OCI-LY7 (cell line): ENCODE results near the gene EDDM13. TPM values are rescaled to one million over a fixed set of nuclear protein-coding genes. Genes with fewer than 3 reads are reported as not detected.

ENCODE experiments used
- BruUV-seq: library from RNA; stranded (reverse); fragments of 400-500 nt; replicated peaks from 2 replicates; lab custom pipeline; 2021; lab: Mats Ljungman, UMichigan
- CTCF ChIA-PET: fragments of 300-600 bp; sonication (Branson Sonifier 250); formaldehyde crosslinking; loops from one replicate; lab custom pipeline; 2022; ENCODE audit warnings: antibody characterized with exemption; ENCODE audit not compliant: unreplicated experiment; lab: Charles Lee
- POLR2A ChIA-PET: fragments of 300-600 bp; sonication (Branson Sonifier 250); formaldehyde crosslinking; loops from one replicate; lab custom pipeline; 2022; ENCODE audit warnings: antibody characterized with exemption; lab: Charles Lee
- DNase-seq: peaks from one replicate; pipeline ENCODE4 v3.0.0-alpha.2; 2015; ENCODE audit warnings: low spot score
- H2AFZ ChIP-seq: fragments of 200-600 bp; sonication (generic), shearing (Covaris generic); 2 replicates; pipeline ENCODE4 v1.6.1; 2014; ENCODE audit warnings: mild to moderate bottlenecking, antibody characterized with exemption, low read length, moderate library complexity
- H3K27ac ChIP-seq: fragments of 200-600 bp; sonication (generic); 2 replicates; pipeline ENCODE4 v1.5.1; 2014; ENCODE audit warnings: mixed run types, low read depth, mild to moderate bottlenecking, moderate library complexity, low read length, inconsistent platforms; ENCODE audit not compliant: poor library complexity, severe bottlenecking
- H3K36me3 ChIP-seq: fragments of 200-600 bp; sonication (generic); 2 replicates; pipeline ENCODE4 v1.6.1; 2014; ENCODE audit warnings: mild to moderate bottlenecking, antibody characterized with exemption, low read length, moderate library complexity, mixed read lengths; ENCODE audit not compliant: insufficient read depth
- H3K4me1 ChIP-seq: fragments of 200-600 bp; sonication (generic); 2 replicates; pipeline ENCODE4 v1.5.1; 2014; ENCODE audit warnings: mild to moderate bottlenecking, low read length; ENCODE audit not compliant: insufficient read depth, poor library complexity, severe bottlenecking
- H3K4me2 ChIP-seq: fragments of 200-600 bp; sonication (generic); 2 replicates; pipeline ENCODE4 v1.6.1; 2014; ENCODE audit warnings: mild to moderate bottlenecking, low read length
- H3K4me3 ChIP-seq: fragments of 200-600 bp; sonication (generic); 2 replicates; pipeline ENCODE4 v1.5.1; 2014; ENCODE audit warnings: mild to moderate bottlenecking, low read depth, low read length; ENCODE audit not compliant: poor library complexity, severe bottlenecking
- H3K79me2 ChIP-seq: fragments of 200-600 bp; sonication (generic); 2 replicates; pipeline ENCODE4 v1.6.1; 2016; ENCODE audit warnings: low read depth, mild to moderate bottlenecking, low read length, moderate library complexity, mixed read lengths; ENCODE audit not compliant: insufficient read depth
- H3K9me2 ChIP-seq: fragments of 200-600 bp; sonication (generic); 2 replicates; pipeline ENCODE4 v1.6.1; 2016; ENCODE audit warnings: mild to moderate bottlenecking, low read length, mixed read lengths; ENCODE audit not compliant: insufficient read depth
- H3K9me3 ChIP-seq: fragments of 200-600 bp; sonication (generic); 2 replicates; pipeline ENCODE4 v1.6.1; 2014; ENCODE audit warnings: mild to moderate bottlenecking, mixed run types, low read length, mixed read lengths
- H4K20me1 ChIP-seq: fragments of 200-600 bp; sonication (generic); 2 replicates; pipeline ENCODE4 v1.6.1; 2014; ENCODE audit warnings: mild to moderate bottlenecking, antibody characterized with exemption, low read length, moderate library complexity, mixed read lengths; ENCODE audit not compliant: insufficient read depth
- CTCF ChIP-seq: fragments of 200-600 bp; sonication (generic); conservative IDR thresholded peaks from 2 replicates; pipeline ENCODE4 v1.5.1; 2014; ENCODE audit warnings: mild to moderate bottlenecking, antibody characterized with exemption, low read length, moderate library complexity, mixed read lengths
- EZH2phosphoT487 ChIP-seq: fragments of 200-600 bp; sonication (generic); IDR thresholded peaks from 2 replicates; pipeline ENCODE4 v1.6.1; 2018; ENCODE audit warnings: low read depth, borderline replicate concordance, mild to moderate bottlenecking, mixed run types, antibody characterized with exemption, low read length, moderate library complexity, mixed read lengths
- intact Hi-C: fragments of 100-400 bp; cut with micrococcal nuclease; formaldehyde crosslinking; loops from one replicate; pipeline ENCODE4 v1.10.0; 2022; ENCODE audit not compliant: unreplicated experiment
- total RNA-seq, 2 experiments: library from RNA; depleted of rRNA in 1 of 2; stranded (reverse); fragments of >200 nt in 1 of 2; shearing (Covaris generic) in 1 of 2; gene quantifications; 2 replicates each; pipeline ENCODE4 v1.2.3, GENCODE V29; 2014 to 2022

EDDM13 gene
- total RNA-seq, 2 experiments from 2014 or later: not detected

DNA sequence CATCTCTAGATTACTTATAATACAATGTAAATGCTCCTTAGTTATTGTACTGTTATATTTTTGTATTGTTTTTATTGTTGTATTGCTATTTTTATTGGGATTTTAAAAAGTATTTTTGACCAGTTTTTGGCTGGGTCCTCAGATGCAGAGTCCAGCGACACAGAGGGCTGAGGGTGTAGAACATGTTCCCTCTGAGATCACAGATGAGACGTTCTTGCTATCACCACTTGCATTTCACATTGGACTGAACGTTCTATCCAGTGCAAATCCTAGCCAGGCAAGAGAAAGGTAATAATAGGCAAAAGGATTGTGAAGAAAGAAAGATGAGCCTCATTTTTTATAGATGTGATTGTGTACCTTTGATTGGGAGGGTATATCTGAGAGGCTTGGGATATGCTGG lies 27.1 kb downstream of the EDDM13 start:
- Histone ChIP-seq H3K9me2 (no peaks in the 10 kb centered on the region), H3K4me2 (no peak overlapping the region), H3K4me1 (no peaks in the 10 kb centered on the region), H2AFZ (no peak overlapping the region), H3K9me3 (no peaks in the 10 kb centered on the region), H3K36me3 (no peaks in the 10 kb centered on the region), H3K27ac (no peak overlapping the region), H3K4me3 (no peak overlapping the region), H3K79me2 (no peaks in the 10 kb centered on the region), H4K20me1 (no peaks in the 10 kb centered on the region)
- no TSS peak for BruUV-seq
- ChIA-PET POLR2A (no interaction called here), CTCF (interaction anchor here (0.6 kb wide), 1 partner anchor 509 kb away, joined by 3 read pairs; no protein-coding TSS in a partner anchor)
- no peak for DNase-seq
- TF ChIP-seq EZH2phosphoT487: no peak
- TF ChIP-seq CTCF: no peak
- intact Hi-C loops: no loop called here

DNA sequence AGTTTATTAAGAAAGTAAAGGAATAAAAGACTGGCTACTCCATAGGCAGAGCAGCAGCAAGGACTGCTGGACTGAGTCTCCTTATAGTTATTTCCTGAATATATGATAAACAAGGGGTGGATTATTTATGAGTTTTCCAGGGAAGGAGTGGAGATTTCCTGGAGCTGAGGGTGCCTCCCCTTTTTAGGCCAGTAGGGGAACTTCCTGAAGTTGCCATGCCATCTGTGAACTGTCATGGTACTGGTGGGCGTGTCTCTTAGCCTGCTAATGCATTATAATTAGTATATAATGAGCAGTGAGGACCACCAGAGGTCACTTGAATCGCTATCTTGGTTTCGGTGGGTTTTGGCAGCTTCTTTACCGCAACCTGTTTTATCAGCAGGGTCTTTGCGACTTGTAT lies 28.6 kb downstream of the EDDM13 start:
- TF ChIP-seq CTCF (no peak), EZH2phosphoT487 (no peak)
- H3K4me2 ChIP-seq: no peak overlapping the region
- H3K79me2 ChIP-seq: no peaks in the 10 kb centered on the region
- no TSS peak for BruUV-seq
- H3K4me1 ChIP-seq: no peaks in the 10 kb centered on the region
- H3K9me3 ChIP-seq: no peaks in the 10 kb centered on the region
- no peak for DNase-seq
- no peaks in the 10 kb centered on the region for H4K20me1 ChIP-seq
- ChIA-PET POLR2A (no interaction called here), CTCF (no interaction called here)
- no peak overlapping the region for H3K27ac ChIP-seq
- no peak overlapping the region for H2AFZ ChIP-seq
- intact Hi-C loops: no loop called here
- H3K9me2 ChIP-seq: no peaks in the 10 kb centered on the region
- peaks cover 4% of the 10 kb centered on the region; the same call in 1 of the 2 replicates for H3K36me3 ChIP-seq
- no peak overlapping the region for H3K4me3 ChIP-seq

DNA sequence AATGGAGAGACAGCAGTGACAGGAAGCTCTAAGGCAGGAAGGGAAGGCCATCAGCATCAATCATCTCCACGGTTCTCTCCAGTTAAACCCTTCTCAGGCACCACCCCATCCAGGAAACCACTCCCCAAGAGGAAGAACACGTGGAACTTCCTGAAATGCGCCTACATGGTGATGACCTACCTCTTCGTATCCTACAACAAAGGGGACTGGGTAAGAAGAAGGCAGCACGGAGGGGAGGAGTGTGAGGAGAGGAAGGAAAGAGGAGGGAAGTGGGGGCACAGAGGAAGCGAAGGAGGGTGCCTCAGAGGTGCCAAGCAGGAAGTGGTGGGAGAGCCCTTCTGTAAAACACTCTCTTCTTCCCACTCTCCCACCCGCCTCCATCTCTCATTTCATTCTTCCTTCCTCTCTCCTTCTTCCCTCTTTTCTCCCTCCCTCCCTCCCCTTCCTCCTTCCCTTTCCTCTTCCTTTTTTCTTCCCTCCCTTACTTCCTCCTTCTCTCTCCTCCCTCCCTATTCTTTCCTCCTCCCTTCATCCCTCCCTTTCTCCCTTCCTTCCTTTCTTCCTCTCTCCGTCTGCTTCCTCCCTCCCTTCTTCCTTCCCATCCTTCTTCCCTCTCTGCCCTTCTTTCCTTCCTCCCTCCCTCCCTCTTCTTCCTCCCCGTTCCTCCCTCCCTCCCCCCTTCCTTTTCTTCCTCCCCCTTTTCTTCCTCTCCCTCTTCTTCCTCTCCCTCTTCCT lies 29.5 kb downstream of the EDDM13 start:
- no TSS peak for BruUV-seq
- intact Hi-C loops: no loop called here
- Histone ChIP-seq H4K20me1 (no peaks in the 10 kb centered on the region), H3K4me2 (no peak overlapping the region), H3K9me2 (no peaks in the 10 kb centered on the region), H3K36me3 (peaks cover 4% of the 10 kb centered on the region; the same call in 1 of the 2 replicates), H3K27ac (no peak overlapping the region), H3K4me1 (no peaks in the 10 kb centered on the region), H3K4me3 (no peak overlapping the region), H2AFZ (no peak overlapping the region), H3K79me2 (no peaks in the 10 kb centered on the region), H3K9me3 (no peaks in the 10 kb centered on the region)
- CTCF ChIA-PET: no interaction called here
- TF ChIP-seq CTCF: no peak
- POLR2A ChIA-PET: no interaction called here
- DNase-seq: no peak
